A549 (cell line): ENCODE results near the gene ARMS2. TPM values are rescaled to one million over a fixed set of nuclear protein-coding genes. Genes with fewer than 3 reads are reported as not detected.

Source experiments
- ATAC-seq, 2 experiments: fragments of 200-7000 bp in 1 of 2; fragments of >200 bp in 1 of 2; cut with Nextera tagmentation in 1 of 2; cut with Tn5 transposase in 1 of 2; 3 replicates each; pipeline versions ENCODE4 v1.8.0 to v1.9.1; 2018 to 2020; ENCODE audit warnings: mild to moderate bottlenecking in 1 of 2, moderate library complexity in 1 of 2
- CTCF ChIA-PET: fragments of 300-600 bp; sonication (Branson Sonifier 250); formaldehyde crosslinking; extraction: SDS; loops from one replicate; lab custom pipeline; 2021; ENCODE audit warnings: antibody characterized with exemption, inconsistent platforms; lab: Yijun Ruan, JAX
- POLR2A ChIA-PET: fragments of 350-600 bp; formaldehyde crosslinking; extraction: SDS; loops from one replicate; lab custom pipeline; 2021; ENCODE audit warnings: antibody characterized with exemption, inconsistent platforms; lab: Yijun Ruan, JAX
- DNase-seq, 2 experiments: peaks; one replicate each; pipeline versions ENCODE4 v3.0.0 to v3.0.0-alpha.2; 2011 to 2016; ENCODE audit warnings: low read depth in 1 of 2, low spot score in 1 of 2
- FAIRE-seq: peaks from 2 replicates; lab custom pipeline; 2011; peaks lifted over from hg19 to GRCh38; lab: Jason Lieb, UNC
- H3K27ac ChIP-seq, 2 experiments: fragments of >200 bp; sonication (Bioruptor Twin); formaldehyde crosslinking; 3 replicates each; pipeline ENCODE4 v1.5.1; 2016 to 2017
- H3K4me1 ChIP-seq: fragments of >200 bp; sonication (Bioruptor Twin); formaldehyde crosslinking; 3 replicates; pipeline ENCODE4 v1.6.1; 2016
- H3K4me2 ChIP-seq: fragments of >200 bp; sonication (Bioruptor Twin); formaldehyde crosslinking; 3 replicates; pipeline ENCODE4 v1.6.1; 2016
- H3K4me3 ChIP-seq: fragments of >200 bp; sonication (Bioruptor Twin); formaldehyde crosslinking; 3 replicates; pipeline ENCODE4 v1.5.1; 2016
- H3K9me3 ChIP-seq: fragments of >200 bp; sonication (Bioruptor Twin); formaldehyde crosslinking; 3 replicates; pipeline ENCODE4 v1.6.1; 2016
- E2F6 ChIP-seq: IDR thresholded peaks from 2 replicates; pipeline ENCODE4 v1.6.1; 2012; ENCODE audit warnings: low read depth, borderline replicate concordance
- EHMT2 ChIP-seq: fragments of 200-600 bp; sonication (generic); IDR thresholded peaks from 2 replicates; pipeline ENCODE4 v1.6.1; 2016; ENCODE audit warnings: antibody characterized with exemption, low read depth, mild to moderate bottlenecking, moderate library complexity
- FOSB ChIP-seq: fragments of 250-450 bp; sonication (Bioruptor Pico); IDR thresholded peaks from 2 replicates; pipeline ENCODE4 v1.5.0; 2020; ENCODE audit warnings: mild to moderate bottlenecking, moderate library complexity
- FOSL2 ChIP-seq, 2 experiments: fragments of 450-650 bp in 1 of 2; fragments of >200 bp in 1 of 2; sonication (Bioruptor Twin) in 1 of 2; formaldehyde crosslinking; IDR thresholded peaks; 2 replicates each; pipeline versions ENCODE4 v1.5.0 to v1.6.1; 2016 to 2020; ENCODE audit warnings: mild to moderate bottlenecking in 1 of 2, moderate library complexity in 1 of 2
- FOXS1 ChIP-seq: fragments of 250-450 bp; sonication (Bioruptor Pico); IDR thresholded peaks from 2 replicates; pipeline ENCODE4 v1.5.0; 2020; ENCODE audit warnings: mild to moderate bottlenecking, moderate library complexity
- HES2 ChIP-seq: fragments of >200 bp; sonication (Bioruptor Twin); formaldehyde crosslinking; IDR thresholded peaks from 2 replicates; pipeline ENCODE4 v1.6.1; 2016
- HEYL ChIP-seq: fragments of 250-450 bp; sonication (Bioruptor Pico); IDR thresholded peaks from 2 replicates; pipeline ENCODE4 v1.8.0; 2021; ENCODE audit warnings: mild to moderate bottlenecking, moderate library complexity
- JUN ChIP-seq, 2 experiments: fragments of >200 bp; sonication (Bioruptor Twin); formaldehyde crosslinking; IDR thresholded peaks; 2 replicates in 1 of 2; 3 replicates in 1 of 2; pipeline ENCODE4 v1.6.1; 2016 to 2017
- KDM1A ChIP-seq: fragments of 200-600 bp; sonication (generic); IDR thresholded peaks from 2 replicates; pipeline ENCODE4 v1.6.1; 2016; ENCODE audit warnings: low read depth, mild to moderate bottlenecking
- KDM5A ChIP-seq: fragments of 200-600 bp; sonication (generic); IDR thresholded peaks from 2 replicates; pipeline ENCODE4 v1.6.1; 2016; ENCODE audit warnings: antibody characterized with exemption, mild to moderate bottlenecking
- MAX ChIP-seq: IDR thresholded peaks from 2 replicates; pipeline ENCODE4 v1.6.1; 2012
- PBX3 ChIP-seq: IDR thresholded peaks from 2 replicates; pipeline ENCODE4 v1.6.1; 2012
- PHF8 ChIP-seq: fragments of 200-600 bp; sonication (generic); IDR thresholded peaks from 2 replicates; pipeline ENCODE4 v1.6.1; 2016; ENCODE audit warnings: low read depth, mild to moderate bottlenecking, antibody characterized with exemption, moderate library complexity, borderline replicate concordance
- POLR2A ChIP-seq: IDR thresholded peaks from 2 replicates; pipeline ENCODE4 v1.6.1; 2012; ENCODE audit warnings: mild to moderate bottlenecking, low read length
- POLR2AphosphoS2 ChIP-seq: conservative IDR thresholded peaks from 2 replicates; pipeline ENCODE4 v1.6.1; 2012; ENCODE audit warnings: low read length, improper control_type of control experiment, inconsistent platforms
- RAD21 ChIP-seq, 2 experiments: fragments of >200 bp in 1 of 2; sonication (Bioruptor Twin) in 1 of 2; formaldehyde crosslinking in 1 of 2; IDR thresholded peaks in 1 of 2; conservative IDR thresholded peaks in 1 of 2; 2 replicates in 1 of 2; 3 replicates in 1 of 2; pipeline ENCODE4 v1.6.1; 2012 to 2018; ENCODE audit warnings: inconsistent platforms in 1 of 2
- REST ChIP-seq: fragments of 200-600 bp; sonication (generic); IDR thresholded peaks from 2 replicates; pipeline ENCODE4 v1.6.1; 2016; ENCODE audit warnings: antibody characterized with exemption, mild to moderate bottlenecking, moderate library complexity
- RFX5 ChIP-seq: fragments of 450-650 bp; IDR thresholded peaks from 2 replicates; pipeline ENCODE4 v1.7.1; 2014; ENCODE audit warnings: antibody characterized with exemption, mild to moderate bottlenecking, moderate library complexity
- ZC3H11A ChIP-seq: fragments of 450-650 bp; IDR thresholded peaks from 2 replicates; pipeline ENCODE4 v1.6.1; 2014; ENCODE audit warnings: antibody characterized with exemption, mild to moderate bottlenecking
- WGBS: methylation state at CpG from one replicate; pipeline ENCODE4 v1.1.6; 2017; ENCODE audit errors: missing lambda C conversion rate; 5-methylcytosine and 5-hydroxymethylcytosine counted together
- polyA plus RNA-seq, 4 experiments: library from polyadenylated mRNA; depleted of rRNA in 3 of 4; stranded (reverse); fragments of >200 nt; fragmentation: RNase III in 1 of 4; extraction: RNeasy Plus Mini Kit Qiagen cat#74134 plus additional on column Dnase treatment in 1 of 4; gene quantifications; 2 replicates in 3 of 4; 3 replicates in 1 of 4; pipeline ENCODE4 v1.2.3, GENCODE V29; 2011 to 2017

ARMS2 gene
- polyA plus RNA-seq, 2 of the 4 experiments (the other 2 are of a cell fraction), result not detected

- 100% methylated on average over 4 of the region's 6 CpGs for WGBS
- FAIRE-seq, result no peak
- CTCF ChIA-PET, result interaction anchor here (1.6 to 2.4 kb wide), 2 partner anchors 107 to 160 kb away, joined by 4 to 13 read pairs; no protein-coding TSS in a partner anchor
Observed at GRCh38 chr10:122458693-122459092, 4.2 kb downstream of the ARMS2 start.

GRCh38 chr10:122459561-122460273, 5.3 kb downstream of the ARMS2 start:
- no peak for ATAC-seq
- DNase-seq, result no peak
- no peaks in the 10 kb centered on the region for H3K9me3 ChIP-seq
- TF ChIP-seq FOSL2 (IDR thresholded peaks at IDR 0.05) (no peak), FOSL2 (CRISPR knock-in tag; IDR thresholded peaks at IDR 0.05) (no peak), ZC3H11A (no peak), JUN (IDR thresholded peaks at IDR 0.05) (no peak), POLR2A (no peak), HEYL (CRISPR knock-in tag) (no peak), KDM1A (no peak), PHF8 (no peak), POLR2AphosphoS2 (no peak), RFX5 (no peak)
- no peak overlapping the region for H3K4me2 ChIP-seq
- peaks cover 8% of the 10 kb centered on the region; the same call in 2 of the 3 replicates for H3K4me1 ChIP-seq
- POLR2A ChIA-PET, result no interaction called here
- no peak for FAIRE-seq
- CTCF ChIA-PET, result interaction anchor here (0.6 to 1.1 kb wide), 2 partner anchors 9 to 155 kb away, joined by 4 to 5 read pairs; no protein-coding TSS in a partner anchor
- 79% methylated on average over 14 of the region's 14 CpGs for WGBS
- H3K27ac ChIP-seq, result no peak overlapping the region
- H3K4me3 ChIP-seq, result no peak overlapping the region

More at GRCh38 chr10:122458693-122459092, 4.2 kb downstream of the ARMS2 start:
- POLR2A ChIA-PET, result no interaction called here
- no peak overlapping the region for H3K4me3 ChIP-seq
- peaks cover 8% of the 10 kb centered on the region; the same call in 2 of the 3 replicates for H3K4me1 ChIP-seq
- DNase-seq (no peak), ATAC-seq (no peak)
- no peak for TF ChIP-seq PHF8
- no peak for TF ChIP-seq RFX5
- TF ChIP-seq MAX, result no peak
- TF ChIP-seq FOXS1 (CRISPR knock-in tag), result no peak
- no peak for TF ChIP-seq REST
- TF ChIP-seq ZC3H11A, result no peak
- TF ChIP-seq EHMT2, result no peak
- no peak for TF ChIP-seq FOSL2 (IDR thresholded peaks at IDR 0.05)
- TF ChIP-seq FOSL2 (CRISPR knock-in tag; IDR thresholded peaks at IDR 0.05), result no peak
- TF ChIP-seq E2F6, result no peak
- no peak for TF ChIP-seq KDM5A
- TF ChIP-seq RAD21 (conservative IDR thresholded peaks at IDR 0.05 in 1 of 2, IDR thresholded peaks at IDR 0.05 in 1 of 2), result no peak
- TF ChIP-seq PBX3, result no peak
- TF ChIP-seq HES2, result no peak
- TF ChIP-seq FOSB (CRISPR knock-in tag), result no peak
- H3K4me2 ChIP-seq, result no peak overlapping the region
- no peaks in the 10 kb centered on the region for H3K9me3 ChIP-seq
- no peak overlapping the region for H3K27ac ChIP-seq
